Stimulated activated CD8-positive, alpha-beta memory T cell treated with anti-CD3 and anti-CD28 coated beads, Interleukin-2, amount 100 ng/mL, for 48 hours (primary cell): Measurements from ENCODE around the gene SLC6A8.
"Not testable (repeated sequence)": the region's sequence is repeated elsewhere in the genome, so short reads cannot be mapped to it uniquely, and the experiment has no call there.

Experiments used
- DNase-seq, 2 donors: peaks; one replicate each; pipeline ENCODE4 v3.0.0-alpha.2; 2020; ENCODE audit warnings: low read depth in 2 of 2

The SLC6A8 gene

DNA sequence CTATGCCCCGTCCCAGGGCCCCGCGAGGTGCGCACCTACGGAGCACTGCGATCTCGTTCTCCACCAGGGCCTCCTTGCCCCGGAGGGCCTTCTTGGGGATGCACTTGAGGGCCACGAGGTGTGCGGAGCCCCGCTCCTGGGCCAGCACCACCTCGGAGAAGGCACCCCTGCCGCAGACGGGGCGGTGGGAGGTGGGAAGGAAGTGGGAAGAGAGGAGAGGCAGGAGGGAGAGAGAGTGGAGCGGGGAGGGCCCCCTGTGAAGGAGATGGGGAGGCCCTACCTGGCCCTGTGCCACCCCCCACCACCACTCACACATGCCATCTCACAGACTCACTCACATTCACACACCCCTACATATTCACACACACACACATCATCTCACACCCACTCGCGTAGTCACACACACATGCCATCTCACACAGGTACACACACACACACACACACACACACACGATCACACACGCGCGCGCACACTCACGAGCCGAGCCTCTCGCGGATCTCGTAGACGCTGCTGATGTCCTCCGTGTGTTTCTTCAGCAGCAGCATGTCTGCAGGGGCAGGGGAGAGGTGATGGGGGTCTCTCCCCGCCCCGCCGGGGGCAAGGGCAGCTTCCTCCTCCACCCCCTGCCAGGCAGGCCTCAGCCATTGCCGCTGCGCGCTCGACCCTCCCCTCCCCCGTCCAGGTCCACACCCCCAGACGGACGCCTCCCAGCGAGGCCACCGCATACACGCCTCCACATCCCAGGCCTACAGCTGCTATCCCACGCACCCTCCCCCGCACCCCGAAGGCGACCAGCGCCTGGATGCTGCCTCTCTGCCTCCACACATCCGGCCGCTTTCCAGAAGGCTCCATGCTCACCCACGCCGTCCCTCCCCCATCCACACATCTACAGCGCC is 14.9 kb upstream of the SLC6A8 start:
- no peak for DNase-seq

DNA sequence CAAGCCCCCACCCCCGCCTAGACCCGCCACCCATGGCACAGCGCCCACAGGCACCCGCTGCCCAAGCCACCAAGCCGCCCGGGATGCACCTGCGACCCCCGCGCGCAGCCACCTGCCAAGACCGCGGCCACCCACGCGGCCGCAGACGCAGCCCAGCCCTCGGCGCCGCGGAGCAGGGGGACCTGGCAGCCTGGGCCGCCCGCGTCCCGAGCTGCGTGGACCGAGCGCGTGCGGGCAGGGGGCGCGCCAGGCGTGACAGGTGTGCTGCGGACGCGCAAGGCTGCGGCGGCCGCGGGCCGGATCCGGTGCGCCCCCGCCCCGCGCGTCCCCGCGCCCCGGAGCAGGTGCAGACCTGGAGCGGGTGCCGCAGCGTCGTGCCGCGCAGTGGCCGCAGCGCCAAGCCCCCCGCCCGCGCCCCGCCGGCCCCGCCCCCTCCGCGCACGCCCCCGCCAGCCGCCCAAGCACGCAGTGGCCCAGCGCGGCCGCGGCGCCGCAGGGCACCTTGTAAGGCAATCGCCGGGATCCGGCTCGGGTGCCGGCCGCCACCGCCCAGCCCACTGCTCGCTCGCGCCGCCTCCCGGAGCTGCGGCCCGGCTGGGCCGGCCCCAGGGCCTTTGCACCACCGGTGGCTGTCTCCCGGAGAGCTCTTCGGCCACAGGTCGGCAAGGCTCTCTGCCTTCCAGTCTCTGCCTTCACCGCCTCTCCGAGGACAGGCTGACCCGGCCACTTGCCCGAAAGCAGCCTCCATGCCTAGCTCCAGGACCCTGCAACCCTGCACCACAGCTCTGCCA is 14.1 kb upstream of the SLC6A8 start, which contains the start of gene PNCK:
Gene PNCK, minus strand, starts transcription at position 386 of the 791 bp plus-strand sequence. CDS start 737 bp downstream, outside the sequence.
- no peak for DNase-seq

DNA sequence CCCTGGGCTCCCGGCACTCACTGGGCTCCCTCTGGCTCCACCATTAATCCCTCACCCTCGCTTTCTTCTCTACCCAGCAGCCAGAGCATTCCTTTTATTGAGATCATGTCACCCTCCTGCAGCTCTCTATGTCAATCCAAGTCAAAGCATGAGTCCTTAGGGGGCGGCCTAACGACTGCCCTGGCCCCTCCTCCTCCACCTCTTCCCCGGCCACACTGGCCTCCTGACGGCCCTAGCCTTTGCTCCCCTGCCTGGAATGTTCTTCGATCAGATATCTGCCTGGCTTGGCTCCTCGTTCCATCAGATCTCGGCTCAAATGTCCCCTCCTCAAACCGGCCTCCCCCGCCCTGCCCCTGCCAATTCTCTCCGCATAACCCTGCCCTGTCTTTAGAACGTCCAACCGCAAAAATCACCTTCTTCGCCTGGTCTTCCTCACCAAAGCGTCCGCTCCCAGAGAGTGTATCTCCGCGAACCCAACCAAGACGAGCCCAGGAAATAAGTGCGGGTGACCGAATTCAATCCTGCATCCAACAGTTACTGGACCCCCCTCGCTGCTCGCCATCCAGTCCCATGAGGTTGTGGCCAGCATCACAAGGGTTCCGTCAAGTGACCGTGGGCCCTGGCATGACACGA is 13.4 kb upstream of the SLC6A8 start:
- no peak for DNase-seq

DNA sequence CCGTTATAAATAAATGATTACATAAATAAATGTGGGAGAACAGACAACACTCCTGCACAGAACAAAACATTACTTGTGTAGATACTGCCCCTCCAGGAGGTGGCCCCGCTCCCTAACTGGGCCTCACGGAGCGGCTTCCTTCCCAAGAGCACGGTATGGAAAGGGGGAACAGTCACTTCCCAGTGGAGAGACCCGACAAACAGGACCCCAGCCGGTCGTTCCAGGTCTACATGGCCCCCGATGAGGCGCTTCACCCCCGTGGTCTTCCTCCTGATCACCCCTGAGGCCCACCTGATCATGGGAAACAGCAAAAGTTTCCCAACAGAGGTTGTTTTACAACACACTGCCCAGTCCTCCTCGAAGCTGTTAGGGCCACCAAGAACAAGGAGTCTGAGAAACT is 6.6 kb upstream of the SLC6A8 start:
- DNase-seq: no peak

DNA sequence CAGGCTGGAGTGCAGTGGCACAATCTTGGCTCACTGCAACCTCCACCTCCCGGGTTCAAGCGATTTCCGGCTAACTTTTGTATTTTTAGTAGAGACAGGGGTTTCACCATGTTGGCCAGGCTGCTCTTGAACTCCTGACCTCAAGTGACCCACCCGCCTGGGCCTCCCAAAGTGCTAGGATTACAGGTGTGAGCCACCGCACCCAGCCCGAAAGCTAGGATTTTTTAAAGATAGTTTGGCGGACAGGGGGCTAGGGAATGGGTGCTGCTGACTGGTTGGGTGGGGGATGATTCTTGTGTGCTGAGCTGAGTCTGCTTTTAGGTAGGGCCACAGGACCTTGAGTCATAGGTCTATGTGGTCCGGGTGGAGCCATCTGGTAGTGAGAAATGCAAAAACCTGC is 4.2 kb upstream of the SLC6A8 start:
- not testable (repeated sequence) for DNase-seq

DNA sequence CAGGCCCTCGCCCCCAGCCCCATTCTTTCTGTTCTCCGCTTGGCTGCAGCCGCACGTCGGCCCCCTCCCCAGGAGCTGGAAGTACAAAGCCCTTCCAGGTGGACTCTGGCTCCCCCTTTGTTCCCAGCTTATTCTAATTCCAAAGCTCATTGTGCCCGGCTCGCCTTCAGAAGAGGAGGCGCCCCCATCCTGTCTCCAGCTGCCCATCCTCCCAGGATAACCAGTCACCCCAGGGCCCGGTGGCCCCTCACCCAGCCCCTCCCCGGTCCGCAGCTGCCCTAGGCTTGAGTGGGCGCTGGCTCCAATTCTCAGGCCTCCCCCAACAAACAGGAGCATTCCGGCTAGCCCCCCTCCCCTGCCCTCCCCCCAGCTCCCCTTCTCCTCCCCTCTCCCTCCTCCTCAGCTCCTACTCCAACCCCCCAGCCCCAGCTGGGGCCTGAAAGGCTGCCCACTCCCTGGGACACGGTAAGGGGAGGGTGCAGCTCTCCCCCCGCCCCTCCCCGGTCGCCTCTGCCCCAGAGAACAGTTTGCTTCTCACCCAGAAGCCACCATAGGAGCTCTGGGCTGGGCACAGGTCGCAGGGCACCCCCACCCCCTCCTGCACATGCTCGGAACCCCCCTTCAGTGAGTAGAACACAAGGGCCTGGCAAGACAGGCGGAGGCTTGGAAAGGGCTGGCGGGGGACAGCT is 3.1 kb upstream of the SLC6A8 start:
- no peak for DNase-seq

DNA sequence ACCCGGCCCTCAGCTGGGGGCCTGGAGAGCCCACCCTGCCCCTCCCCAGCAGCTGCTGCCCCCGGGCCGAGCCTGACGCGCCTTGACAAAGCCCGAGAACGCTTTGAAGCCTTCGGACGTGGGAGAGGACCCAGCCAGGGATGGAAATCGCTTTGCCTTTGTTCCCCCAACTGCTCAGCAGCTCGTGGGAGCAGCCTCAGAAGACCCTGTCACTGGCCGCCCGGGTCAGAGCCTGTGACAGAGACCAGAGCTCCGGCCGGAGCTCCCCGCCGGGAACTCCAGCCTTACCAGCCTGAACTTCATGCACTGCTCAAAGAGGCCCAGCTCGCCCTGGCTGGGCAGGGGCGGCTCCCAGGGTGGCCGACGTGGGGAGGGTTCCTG is 2.6 kb upstream of the SLC6A8 start:
- no peak for DNase-seq

DNA sequence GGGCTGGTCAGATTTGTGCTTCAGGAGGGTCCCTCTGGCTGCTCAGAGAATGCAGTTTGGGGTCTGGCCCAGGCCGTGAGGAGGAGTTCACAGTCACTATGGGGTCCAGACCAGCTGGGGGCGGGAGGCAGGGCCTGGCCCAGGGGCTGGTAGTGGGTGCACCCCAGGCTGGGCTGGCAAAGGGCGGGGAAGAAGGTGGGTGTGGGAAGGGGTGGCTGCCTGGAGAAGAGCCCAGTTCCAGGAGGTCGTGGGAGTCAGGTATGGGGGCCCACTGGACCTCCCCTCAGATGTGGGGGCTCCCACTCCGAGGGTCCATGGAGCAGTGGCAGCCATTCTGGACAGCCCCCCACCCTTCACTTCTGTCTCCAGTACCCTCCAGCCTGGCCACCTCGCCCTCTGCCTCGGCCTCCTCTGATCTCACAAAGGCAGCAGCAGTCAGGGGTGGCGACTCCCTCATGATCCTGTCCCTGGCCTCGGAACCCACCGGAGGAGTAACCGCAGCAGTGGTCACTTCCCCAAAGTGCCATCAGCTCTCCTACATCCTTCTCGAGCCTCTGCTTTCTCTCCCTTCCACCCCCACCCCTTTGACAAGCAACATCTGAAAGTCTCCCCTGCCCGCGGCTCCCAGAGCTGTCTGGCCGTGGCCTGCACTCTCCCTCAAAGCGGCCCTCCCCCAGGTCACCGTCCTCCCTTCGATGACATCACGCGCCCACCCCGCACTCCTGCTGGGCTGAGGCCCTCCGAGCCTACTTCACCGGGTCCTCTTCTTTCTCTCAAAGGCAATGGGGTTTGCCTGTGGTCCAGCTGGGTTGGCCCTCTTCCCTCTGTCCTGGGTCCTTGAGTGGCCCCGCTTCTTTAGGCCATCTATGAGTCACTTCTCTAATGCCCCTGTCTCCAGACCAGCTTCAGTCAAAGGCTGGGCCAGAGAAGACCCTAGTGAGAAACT is 1.7 kb upstream of the SLC6A8 start:
- no peak for DNase-seq

DNA sequence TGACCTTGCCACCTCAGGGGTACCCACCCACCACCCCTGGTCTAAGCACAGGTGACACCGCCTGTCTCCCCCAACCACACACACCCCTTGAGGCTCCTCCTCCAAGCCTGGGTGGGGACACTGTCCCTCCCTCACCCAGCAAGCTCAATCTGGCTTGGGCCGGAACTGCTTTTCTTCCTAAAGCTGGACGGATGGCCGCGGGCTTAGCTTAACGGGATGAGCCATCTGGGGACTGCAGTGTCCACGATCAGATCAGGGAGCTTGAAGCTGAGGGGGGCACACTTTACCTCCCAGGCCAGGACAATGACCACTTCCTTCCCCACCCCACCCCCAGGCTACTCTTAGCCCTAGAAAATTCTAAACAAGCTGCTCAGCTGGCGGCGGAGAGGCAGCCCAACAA is 1.0 kb upstream of the SLC6A8 start:
- no peak for DNase-seq

DNA sequence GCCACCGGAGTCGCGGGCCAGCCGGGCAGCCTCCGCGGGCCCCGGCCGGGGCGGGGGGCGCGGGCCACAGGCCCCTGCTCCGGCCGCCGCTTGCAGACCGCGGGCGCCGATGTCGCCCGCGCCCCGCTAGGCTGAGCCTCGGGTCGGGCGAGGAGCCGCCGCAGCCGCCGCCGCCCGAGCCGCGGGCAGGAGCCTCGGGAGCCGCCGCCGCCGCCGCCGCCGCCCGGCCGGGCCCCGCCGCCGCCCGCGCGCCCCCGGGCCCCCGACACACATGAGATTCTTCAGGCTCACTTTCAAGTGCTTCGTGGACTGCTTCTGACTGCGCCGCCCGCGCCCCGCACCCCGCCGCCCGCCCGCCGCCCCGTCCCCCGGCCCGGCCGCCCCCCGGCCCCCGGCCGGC is 345 bp downstream of the SLC6A8 start:
- no peak for DNase-seq

DNA sequence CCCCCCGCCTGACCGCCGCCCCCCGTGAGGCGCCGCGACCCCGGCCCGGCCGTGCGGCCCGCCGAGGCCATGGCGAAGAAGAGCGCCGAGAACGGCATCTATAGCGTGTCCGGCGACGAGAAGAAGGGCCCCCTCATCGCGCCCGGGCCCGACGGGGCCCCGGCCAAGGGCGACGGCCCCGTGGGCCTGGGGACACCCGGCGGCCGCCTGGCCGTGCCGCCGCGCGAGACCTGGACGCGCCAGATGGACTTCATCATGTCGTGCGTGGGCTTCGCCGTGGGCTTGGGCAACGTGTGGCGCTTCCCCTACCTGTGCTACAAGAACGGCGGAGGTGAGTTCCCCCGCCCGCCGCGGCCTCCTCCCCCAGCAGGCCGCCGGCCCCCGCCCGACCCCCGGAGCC is 780 bp downstream of the SLC6A8 start:
- DNase-seq: no peak

DNA sequence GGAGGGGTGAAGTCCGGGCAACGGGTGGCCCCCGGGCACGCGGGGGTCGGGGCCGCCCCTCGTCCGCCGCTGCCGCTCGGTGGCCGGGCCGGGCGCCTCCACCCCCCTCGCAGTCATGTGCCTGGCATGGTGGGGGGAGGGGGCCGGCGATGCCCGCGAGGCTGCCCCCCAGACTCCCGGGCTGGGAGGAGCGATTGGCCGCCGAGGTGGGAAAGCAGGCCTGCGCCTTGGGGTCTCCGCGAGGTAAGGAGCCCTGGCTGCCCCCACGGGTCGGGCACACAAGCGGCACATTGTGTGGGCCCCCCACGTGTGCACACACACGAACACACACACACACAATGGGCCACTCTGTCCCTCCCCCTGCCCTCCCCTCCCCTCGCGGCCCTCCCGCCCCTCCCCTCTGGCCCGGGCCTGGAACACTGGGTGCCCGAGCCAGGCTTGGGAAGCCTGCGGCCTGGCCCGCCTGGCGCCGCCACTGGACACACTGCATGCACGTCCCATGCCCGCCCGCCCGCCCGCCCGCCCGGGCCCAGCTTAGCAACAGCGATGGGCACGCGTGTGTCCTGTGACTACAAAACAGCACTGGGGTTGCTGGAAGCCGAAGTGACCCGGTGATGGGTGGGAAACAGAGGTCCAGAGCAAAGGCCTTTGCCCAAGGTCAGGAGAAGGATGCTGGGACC is 1.3 kb downstream of the SLC6A8 start:
- DNase-seq: no peak

DNA sequence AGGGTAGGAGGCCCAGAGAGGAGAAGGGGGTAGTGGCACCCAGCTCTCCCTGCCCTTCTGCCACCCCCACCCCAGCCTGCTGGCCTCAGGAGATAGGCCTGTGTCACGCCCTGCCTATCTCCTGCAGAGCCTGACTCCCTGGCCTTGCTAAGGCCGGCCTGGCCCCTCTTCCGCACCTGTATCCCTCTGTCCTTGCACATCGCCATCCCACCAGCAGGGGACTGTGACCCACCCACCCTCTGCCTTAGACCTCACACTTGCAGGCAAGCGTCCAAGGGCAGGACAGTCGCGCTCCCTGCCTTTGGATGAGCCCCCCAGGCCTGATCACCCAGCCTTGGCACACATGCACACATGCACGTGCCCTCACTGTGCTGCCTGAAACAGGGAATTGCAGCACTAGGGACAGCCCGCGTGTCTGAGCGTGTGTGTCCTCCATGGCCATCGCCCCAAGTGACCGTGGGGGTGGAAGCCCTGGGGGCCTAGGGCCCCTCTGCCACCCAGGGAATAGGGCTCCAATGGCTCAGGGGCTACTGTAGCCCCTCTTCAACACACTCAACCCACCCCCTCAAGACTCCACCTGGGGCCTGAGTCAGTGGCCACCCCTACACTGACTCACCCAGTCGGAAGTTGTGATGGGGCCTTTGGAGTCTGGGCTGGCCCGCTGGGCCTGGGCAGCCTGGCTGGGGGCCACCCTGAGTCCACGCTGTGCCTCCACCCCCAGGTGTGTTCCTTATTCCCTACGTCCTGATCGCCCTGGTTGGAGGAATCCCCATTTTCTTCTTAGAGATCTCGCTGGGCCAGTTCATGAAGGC is 2.1 kb downstream of the SLC6A8 start:
- DNase-seq: no peak

DNA sequence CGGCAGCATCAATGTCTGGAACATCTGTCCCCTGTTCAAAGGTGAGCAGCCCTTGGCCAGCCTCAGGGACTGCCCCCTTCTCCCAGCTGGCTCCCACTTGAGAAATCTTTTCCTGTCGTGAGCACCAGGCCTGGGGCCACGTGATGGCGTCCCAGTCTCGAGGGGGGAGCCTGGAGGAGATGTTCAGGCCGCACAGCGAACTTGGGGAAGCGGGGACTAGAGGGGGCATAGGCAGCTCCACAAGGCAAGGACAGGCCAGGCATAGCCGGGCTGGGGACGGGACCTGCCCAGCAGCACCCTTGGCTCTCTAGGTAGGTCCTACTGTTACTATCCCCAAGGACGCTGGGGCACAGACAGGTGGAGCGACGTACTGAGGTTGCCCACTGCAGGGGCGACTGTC is 2.7 kb downstream of the SLC6A8 start:
- DNase-seq: no peak

DNA sequence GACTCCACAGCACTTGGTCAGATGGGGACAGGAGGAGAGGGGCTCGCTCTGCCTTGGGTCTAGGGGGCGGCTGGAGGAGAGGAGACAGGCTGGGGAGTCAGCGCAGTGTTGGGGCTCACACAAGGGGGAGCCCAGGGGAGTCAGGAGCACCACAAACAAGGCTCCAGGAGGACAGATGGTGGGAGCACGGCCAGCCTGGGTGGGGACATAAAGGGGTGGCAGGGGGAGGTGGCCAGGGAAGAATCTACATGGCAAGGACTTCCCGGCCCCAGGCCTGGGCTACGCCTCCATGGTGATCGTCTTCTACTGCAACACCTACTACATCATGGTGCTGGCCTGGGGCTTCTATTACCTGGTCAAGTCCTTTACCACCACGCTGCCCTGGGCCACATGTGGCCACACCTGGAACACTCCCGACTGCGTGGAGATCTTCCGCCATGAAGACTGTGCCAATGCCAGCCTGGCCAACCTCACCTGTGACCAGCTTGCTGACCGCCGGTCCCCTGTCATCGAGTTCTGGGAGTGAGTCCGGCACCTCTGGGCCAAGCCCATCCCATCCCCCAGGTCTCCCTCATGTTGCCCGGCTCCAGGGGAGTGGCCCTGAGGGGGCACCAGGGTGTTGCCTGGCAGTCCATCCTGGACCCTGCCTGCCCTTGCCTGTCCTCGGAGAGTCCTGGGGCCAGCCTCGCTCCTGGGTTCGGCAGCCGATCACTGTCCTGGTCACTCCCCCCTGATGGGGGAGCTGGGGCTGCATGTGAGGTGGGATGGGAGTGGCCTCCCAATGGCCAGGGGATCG is 3.5 kb downstream of the SLC6A8 start:
- DNase-seq: not testable (repeated sequence)

DNA sequence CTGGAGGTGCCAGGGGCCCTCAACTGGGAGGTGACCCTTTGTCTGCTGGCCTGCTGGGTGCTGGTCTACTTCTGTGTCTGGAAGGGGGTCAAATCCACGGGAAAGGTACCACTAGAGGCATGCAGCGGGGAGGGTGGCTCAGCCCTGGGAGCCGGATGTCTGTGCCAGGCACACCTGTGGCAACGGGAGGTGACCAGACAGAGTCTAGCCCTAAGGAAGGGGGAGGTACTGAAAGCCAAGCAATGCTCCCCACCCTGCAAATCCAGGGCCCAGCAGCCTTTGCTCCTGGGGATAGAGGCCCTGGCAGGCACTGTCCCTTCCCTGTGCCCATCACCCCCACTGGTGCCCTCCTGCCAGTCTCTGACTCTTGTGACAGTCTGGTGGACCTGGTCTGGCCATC is 4.3 kb downstream of the SLC6A8 start:
- DNase-seq: no peak

DNA sequence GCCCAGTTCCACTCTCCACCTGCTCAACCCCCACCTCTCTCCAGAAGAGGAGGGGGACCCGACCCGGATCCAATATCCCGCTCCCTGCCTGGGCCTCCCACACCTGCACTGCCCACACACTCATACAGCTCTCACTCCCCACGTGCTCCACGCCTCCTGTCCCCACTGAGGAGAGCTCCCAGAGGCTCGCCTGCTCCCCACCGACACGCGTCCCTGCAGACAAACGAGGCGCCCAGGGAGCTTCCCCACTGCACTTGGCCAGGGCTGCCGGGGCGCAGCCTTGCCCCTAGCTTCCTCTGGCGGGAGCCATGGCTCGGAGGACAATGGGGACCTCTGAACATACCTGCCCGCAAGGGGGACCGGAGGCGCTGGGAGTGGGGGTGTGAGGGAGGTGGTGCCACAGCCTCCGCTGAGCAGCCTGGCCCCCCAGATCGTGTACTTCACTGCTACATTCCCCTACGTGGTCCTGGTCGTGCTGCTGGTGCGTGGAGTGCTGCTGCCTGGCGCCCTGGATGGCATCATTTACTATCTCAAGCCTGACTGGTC is 5.0 kb downstream of the SLC6A8 start:
- DNase-seq: no peak
